K562 (cell line): ENCODE data around the gene ORC3. TPM values are rescaled to one million over a fixed set of nuclear protein-coding genes. Genes with fewer than 3 reads are reported as not detected.

ENCODE experiments used
- ATAC-seq: fragments of 200-7000 bp; cut with Tn5 transposase; 3 replicates; pipeline ENCODE4 v1.9.1; 2020; ENCODE audit warnings: moderate library complexity
- BruUV-seq: library from RNA; stranded (reverse); fragments of 400-500 nt; replicated peaks from 2 replicates; lab custom pipeline; 2021; lab: Mats Ljungman, UMichigan
- CTCF ChIA-PET: fragments of 300-600 bp; formaldehyde crosslinking; extraction: SDS; loops from one replicate; lab custom pipeline; 2021; ENCODE audit warnings: low intra/inter-chr PET ratio; lab: Yijun Ruan, JAX
- POLR2A ChIA-PET: fragments of 300-600, 350-650 bp; sonication (Branson Sonifier 250); formaldehyde crosslinking; extraction: SDS; loops from one replicate; lab custom pipeline; 2021; ENCODE audit warnings: antibody characterized with exemption, inconsistent platforms; lab: Yijun Ruan, JAX
- DNase-seq, 4 experiments: peaks; one replicate each; pipeline versions ENCODE4 v3.0.0 to v3.0.0-alpha.2; 2011 to 2018; ENCODE audit warnings: low spot score in 3 of 4, mixed read lengths in 3 of 4; ENCODE audit errors: extremely low read depth in 1 of 4
- FAIRE-seq: peaks from 2 replicates; lab custom pipeline; 2011; peaks lifted over from hg19 to GRCh38; lab: Jason Lieb, UNC
- H2AFZ ChIP-seq: 2 replicates; pipeline ENCODE4 v1.6.0; 2011; ENCODE audit warnings: low read depth, low read length, control low read depth, inconsistent platforms
- H3K27ac ChIP-seq: fragments of 200-600 bp; 3 replicates; pipeline ENCODE4 v1.8.0; 2011; ENCODE audit warnings: low read depth, mild to moderate bottlenecking, control low read depth, inconsistent platforms, low read length, moderate library complexity, mixed read lengths; ENCODE audit errors: extremely low read depth
- H3K27me3 ChIP-seq, 2 experiments: fragments of 300-600 bp in 1 of 2; 2 replicates in 1 of 2; 3 replicates in 1 of 2; pipeline versions ENCODE4 v1.6.0 to v1.8.0; 2011; ENCODE audit warnings: inconsistent platforms in 2 of 2, low read length in 2 of 2, mild to moderate bottlenecking in 1 of 2, mixed read lengths in 1 of 2, moderate library complexity in 1 of 2; ENCODE audit not compliant: control insufficient read depth in 2 of 2, insufficient read depth in 2 of 2
- H3K36me3 ChIP-seq: fragments of 300-600 bp; 3 replicates; pipeline ENCODE4 v1.8.0; 2011; ENCODE audit warnings: mild to moderate bottlenecking, low read length, inconsistent platforms; ENCODE audit not compliant: control insufficient read depth, insufficient read depth
- H3K4me1 ChIP-seq, 2 experiments: fragments of 200-600 bp in 1 of 2; replicated peaks in 1 of 2; 2 replicates in 1 of 2; 3 replicates in 1 of 2; pipeline versions ENCODE4 v1.5.1 to v1.8.0; 2011; ENCODE audit warnings: inconsistent platforms in 2 of 2, low read length in 2 of 2, mild to moderate bottlenecking in 1 of 2, mixed read lengths in 1 of 2, moderate library complexity in 1 of 2; ENCODE audit not compliant: control insufficient read depth in 2 of 2, insufficient read depth in 2 of 2
- H3K4me2 ChIP-seq: 2 replicates; pipeline ENCODE4 v1.6.1; 2011; ENCODE audit warnings: low read length, control low read depth, inconsistent platforms, mixed read lengths; ENCODE audit not compliant: insufficient read depth
- H3K4me3 ChIP-seq: fragments of 200-600 bp; sonication (generic), shearing (Covaris generic); 2 replicates; pipeline ENCODE4 v1.5.1; 2016; ENCODE audit warnings: control low read depth, inconsistent platforms
- H3K79me2 ChIP-seq: fragments of 200-600 bp; 3 replicates; pipeline ENCODE4 v1.8.0; 2011; ENCODE audit warnings: low read length, inconsistent platforms; ENCODE audit not compliant: control insufficient read depth, insufficient read depth
- H3K9ac ChIP-seq, 2 experiments: 2 replicates each; pipeline versions ENCODE4 v1.6.0 to v1.6.1; 2011; ENCODE audit warnings: low read depth in 2 of 2, low read length in 2 of 2, control low read depth in 1 of 2, inconsistent platforms in 1 of 2, mild to moderate bottlenecking in 1 of 2, mixed read lengths in 1 of 2; ENCODE audit not compliant: insufficient read depth in 1 of 2
- H3K9me1 ChIP-seq: one replicate; pipeline ENCODE4 v1.6.0; 2011; ENCODE audit warnings: inconsistent platforms, mild to moderate bottlenecking, low read length, moderate library complexity; ENCODE audit not compliant: control insufficient read depth, insufficient read depth
- H3K9me3 ChIP-seq: replicated peaks from 2 replicates; pipeline ENCODE4 v1.5.1; 2011; ENCODE audit warnings: low read depth, low read length, inconsistent platforms; ENCODE audit not compliant: control insufficient read depth, insufficient read depth
- H4K20me1 ChIP-seq: replicated peaks from 2 replicates; pipeline ENCODE4 v1.6.1; 2011; ENCODE audit warnings: low read length, inconsistent platforms, mixed read lengths; ENCODE audit not compliant: control insufficient read depth, insufficient read depth
- CSDE1 ChIP-seq, 2 experiments: fragments of 450-650 bp; IDR thresholded peaks; 2 replicates each; pipeline ENCODE4 v1.6.1; 2016; ENCODE audit warnings: mild to moderate bottlenecking in 1 of 2
- MBD1 ChIP-seq: fragments of 250-450 bp; sonication (Bioruptor Pico); IDR thresholded peaks from 2 replicates; pipeline ENCODE4 v1.8.0; 2022; ENCODE audit warnings: inconsistent platforms
- PHF8 ChIP-seq: fragments of 200-600 bp; sonication (generic); IDR thresholded peaks from 2 replicates; pipeline ENCODE4 v1.6.1; 2012; ENCODE audit warnings: mixed run types, mild to moderate bottlenecking, inconsistent platforms, low read length, moderate library complexity, borderline replicate concordance
- ZNF395 ChIP-seq: fragments of 200-800 bp; sonication (Bioruptor generic); IDR thresholded peaks from 2 replicates; pipeline ENCODE4 v1.6.1; 2017; ENCODE audit warnings: missing genetic modification characterization, missing compliant biosample characterization
- WGBS: fragments of 100-300 bp; shearing (Covaris generic); methylation state at CpG from one replicate; pipeline ENCODE4 v1.1.6; 2016; ENCODE audit warnings: low coverage, mixed read lengths; ENCODE audit not compliant: insufficient coverage; ENCODE audit errors: missing lambda C conversion rate; 5-methylcytosine and 5-hydroxymethylcytosine counted together
- in situ Hi-C: fragments of 300-500 bp; cut with MboI; formaldehyde crosslinking; loops from 4 replicates; pipeline ENCODE4 v1.15.0; 2018; ENCODE audit warnings: inconsistent platforms, mixed read lengths
- intact Hi-C: fragments of 100-400 bp; cut with micrococcal nuclease; formaldehyde crosslinking; loops from 2 replicates; pipeline ENCODE4 v1.14.2; 2022
- polyA plus RNA-seq, 8 experiments: library from polyadenylated mRNA; depleted of rRNA in 4 of 8; stranded (reverse) in 5 of 8; unstranded in 3 of 8; fragments of >200 nt; fragmentation: Nextera tagmentation in 2 of 8; fragmentation: Illumina TruSeq in 1 of 8; extraction: Ambion mirVana in 2 of 8; extraction: Trizol in 1 of 8; gene quantifications; 2 replicates each; pipeline versions ENCODE4 v1.2.1 to v1.2.3, GENCODE V29; 2011 to 2014; ENCODE audit warnings: inconsistent platforms in 1 of 8, missing spikeins in 1 of 8
- total RNA-seq, 7 experiments: library from RNA; depleted of rRNA in 6 of 7; stranded (reverse); fragments of >200 nt in 6 of 7; fragmentation: Illumina TruSeq in 2 of 7; extraction: Trizol in 2 of 7; gene quantifications; 2 replicates each; pipeline versions ENCODE4 v1.2.1 to v1.2.3, GENCODE V29; 2011 to 2021; ENCODE audit warnings: low replicate concordance in 1 of 7
- TF ChIP-seq, protein P1 (sequence below): sonication (generic); formaldehyde crosslinking; IDR thresholded peaks from 2 replicates; pipeline ENCODE4 v1.8.1; 2023; ENCODE audit warnings: mild to moderate bottlenecking, missing genetic modification reagents

ORC3 gene
- total and polyA plus RNA-seq, 9 of the 15 experiments (the other 6 are each of a cell fraction or from before 2014, with no cell fraction given): 28.8 to 159 (median 74.8) TPM

GRCh38 chr6:87561017-87561416 lies 28.9 kb upstream of the ORC3 start:
- Histone ChIP-seq H3K4me3 (no peak overlapping the region), H3K9me3 (no peaks in the 10 kb centered on the region), H3K4me1 (no peaks in the 10 kb centered on the region), H2AFZ (no peak overlapping the region), H3K79me2 (no peaks in the 10 kb centered on the region), H3K4me2 (no peak overlapping the region), H3K27me3 (no peaks in the 10 kb centered on the region), H3K36me3 (peaks cover 65% of the 10 kb centered on the region), H3K9ac (no peak overlapping the region), H3K27ac (no peak overlapping the region), H4K20me1 (no peaks in the 10 kb centered on the region), H3K9me1 (no peaks in the 10 kb centered on the region)
- in situ Hi-C loops (no loop called here), intact Hi-C loops (no loop called here)
- no TSS peak for BruUV-seq
- WGBS: 86% methylated on average over 1 of the region's 1 CpG
- ATAC-seq (no peak), DNase-seq (no peak), FAIRE-seq (no peak)
- ChIA-PET POLR2A (no interaction called here), CTCF (no interaction called here)
- TF ChIP-seq CSDE1 (IDR thresholded peaks at IDR 0.05) (no peak), ZNF395 (CRISPR knock-in tag) (no peak), MBD1 (CRISPR knock-in tag) (no peak), PHF8 (no peak)
- TF ChIP-seq, protein P1, sequence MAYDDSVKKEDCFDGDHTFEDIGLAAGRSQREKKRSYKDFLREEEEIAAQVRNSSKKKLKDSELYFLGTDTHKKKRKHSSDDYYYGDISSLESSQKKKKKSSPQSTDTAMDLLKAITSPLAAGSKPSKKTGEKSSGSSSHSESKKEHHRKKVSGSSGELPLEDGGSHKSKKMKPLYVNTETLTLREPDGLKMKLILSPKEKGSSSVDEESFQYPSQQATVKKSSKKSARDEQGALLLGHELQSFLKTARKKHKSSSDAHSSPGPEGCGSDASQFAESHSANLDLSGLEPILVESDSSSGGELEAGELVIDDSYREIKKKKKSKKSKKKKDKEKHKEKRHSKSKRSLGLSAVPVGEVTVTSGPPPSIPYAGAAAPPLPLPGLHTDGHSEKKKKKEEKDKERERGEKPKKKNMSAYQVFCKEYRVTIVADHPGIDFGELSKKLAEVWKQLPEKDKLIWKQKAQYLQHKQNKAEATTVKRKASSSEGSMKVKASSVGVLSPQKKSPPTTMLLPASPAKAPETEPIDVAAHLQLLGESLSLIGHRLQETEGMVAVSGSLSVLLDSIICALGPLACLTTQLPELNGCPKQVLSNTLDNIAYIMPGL (CRISPR knock-in tag): no peak
